ENCODE results near the gene NYAP1. TPM values are rescaled to one million over a fixed set of nuclear protein-coding genes. Genes with fewer than 3 reads are reported as not detected.

The NYAP1 gene
- polyA plus RNA-seq, 3 donors from 2014 or later, result not detected

GRCh38 chr7:100467638-100468373 is 15.9 kb upstream of the NYAP1 start:
- H3K4me1 Mint-ChIP-seq, result peaks cover 0 to 7% of the 10 kb centered on the region in 2 donors
- H3K27me3 Mint-ChIP-seq (ENCODE audit: low read depth in 3 of 3), result peaks cover 0 to 4% (median 0%) of the 10 kb centered on the region in 3 donors
- no peaks in the 10 kb centered on the region for H3K9me3 Mint-ChIP-seq
- H3K4me3 Mint-ChIP-seq, result no peak overlapping the region
- DNase-seq, result no peak
- H3K27ac Mint-ChIP-seq, result no peak overlapping the region
- peaks cover 0 to 6% (median 0%) of the 10 kb centered on the region in 3 donors for H3K36me3 Mint-ChIP-seq

- Mint-ChIP-seq H3K27me3 (ENCODE audit: low read depth in 3 of 3) (no peaks in the 10 kb centered on the region), H3K9me3 (no peaks in the 10 kb centered on the region), H3K4me3 (no peak overlapping the region), H3K27ac (peak overlapping the region in 5 of 6 donors; percentile 7 to 55 (median 46)), H3K4me1 (peaks cover 11 to 16% of the 10 kb centered on the region in 2 donors), H3K36me3 (peaks cover 0 to 6% (median 0%) of the 10 kb centered on the region in 3 donors)
- DNase-seq, result peak; percentile 75 to 80 (median 76)
Measured at GRCh38 chr7:100469227-100470044, 14.3 kb upstream of the NYAP1 start.

GRCh38 chr7:100471021-100471420 is 12.7 kb upstream of the NYAP1 start:
- Mint-ChIP-seq H3K36me3 (no peaks in the 10 kb centered on the region), H3K4me1 (peaks cover 26 to 29% of the 10 kb centered on the region in 2 donors), H3K9me3 (peaks cover 0 to 2% (median 0%) of the 10 kb centered on the region in 6 donors), H3K27ac (peak overlapping the region in 3 of 6 donors; percentile 37 to 59 (median 51)), H3K4me3 (no peak overlapping the region), H3K27me3 (ENCODE audit: low read depth in 3 of 3) (peaks cover 0 to 2% (median 2%) of the 10 kb centered on the region in 3 donors)
- DNase-seq, result no peak

GRCh38 chr7:100472121-100472851 is 11.4 kb upstream of the NYAP1 start:
- Mint-ChIP-seq H3K4me3 (no peak overlapping the region), H3K9me3 (peaks cover 0 to 2% (median 0%) of the 10 kb centered on the region in 6 donors), H3K27me3 (ENCODE audit: low read depth in 3 of 3) (peaks cover 4 to 11% (median 9%) of the 10 kb centered on the region in 3 donors), H3K36me3 (peaks cover 0 to 4% (median 4%) of the 10 kb centered on the region in 3 donors), H3K27ac (peak overlapping the region in 3 of 6 donors; percentile 35 to 75 (median 45)), H3K4me1 (peaks cover 39 to 41% of the 10 kb centered on the region in 2 donors)
- DNase-seq, result no peak

GRCh38 chr7:100472854-100473499 is 10.8 kb upstream of the NYAP1 start:
- H3K27me3 Mint-ChIP-seq (ENCODE audit: low read depth in 3 of 3), result peaks cover 6 to 15% (median 12%) of the 10 kb centered on the region in 3 donors
- H3K9me3 Mint-ChIP-seq, result peaks cover 0 to 2% (median 0%) of the 10 kb centered on the region in 6 donors
- no peak overlapping the region for H3K4me3 Mint-ChIP-seq
- DNase-seq, result no peak
- H3K4me1 Mint-ChIP-seq, result peaks cover 39 to 42% of the 10 kb centered on the region in 2 donors
- peak overlapping the region in 4 of 6 donors; percentile 35 to 72 (median 60) for H3K27ac Mint-ChIP-seq
- H3K36me3 Mint-ChIP-seq, result peaks cover 0 to 4% (median 4%) of the 10 kb centered on the region in 3 donors

- peaks cover 43 to 44% of the 10 kb centered on the region in 2 donors for H3K4me1 Mint-ChIP-seq
- DNase-seq, result no peak
- H3K27me3 Mint-ChIP-seq (ENCODE audit: low read depth in 3 of 3), result peaks cover 14 to 29% (median 21%) of the 10 kb centered on the region in 3 donors
- peak overlapping the region; percentile 80 to 100 (median 97) for H3K4me3 Mint-ChIP-seq
- peaks cover 0 to 8% (median 8%) of the 10 kb centered on the region in 3 donors for H3K36me3 Mint-ChIP-seq
- peak overlapping the region in 5 of 6 donors; percentile 76 to 86 (median 85) for H3K27ac Mint-ChIP-seq
- peaks cover 0 to 2% (median 0%) of the 10 kb centered on the region in 6 donors for H3K9me3 Mint-ChIP-seq
Measured at GRCh38 chr7:100475549-100475948, 8.2 kb upstream of the NYAP1 start.

GRCh38 chr7:100476101-100476780 is 7.5 kb upstream of the NYAP1 start:
- Mint-ChIP-seq H3K36me3 (peaks cover 0 to 8% (median 8%) of the 10 kb centered on the region in 3 donors), H3K4me1 (peaks cover 43 to 44% of the 10 kb centered on the region in 2 donors)
- DNase-seq, result no peak

GRCh38 chr7:100476903-100477870 is 6.5 kb upstream of the NYAP1 start:
- Mint-ChIP-seq H3K4me1 (peaks cover 44 to 46% of the 10 kb centered on the region in 2 donors), H3K36me3 (peaks cover 0 to 8% (median 8%) of the 10 kb centered on the region in 3 donors), H3K27ac (peak overlapping the region; percentile 70 to 99 (median 91)), H3K9me3 (peaks cover 0 to 2% (median 0%) of the 10 kb centered on the region in 6 donors), H3K4me3 (peak overlapping the region; percentile 80 to 100 (median 97)), H3K27me3 (ENCODE audit: low read depth in 3 of 3) (peaks cover 14 to 29% (median 21%) of the 10 kb centered on the region in 3 donors)
- DNase-seq, result peak in 1 of 3 donors; percentile 32

More at GRCh38 chr7:100476101-100476780, 7.5 kb upstream of the NYAP1 start:
- Mint-ChIP-seq H3K9me3 (peaks cover 0 to 2% (median 0%) of the 10 kb centered on the region in 6 donors), H3K27me3 (ENCODE audit: low read depth in 3 of 3) (peaks cover 14 to 29% (median 21%) of the 10 kb centered on the region in 3 donors), H3K4me3 (peak overlapping the region; percentile 80 to 100 (median 97)), H3K27ac (peak overlapping the region; percentile 76 to 99 (median 91))

- peak overlapping the region; percentile 89 to 99 (median 96) for H3K27ac Mint-ChIP-seq
- H3K36me3 Mint-ChIP-seq, result peaks cover 0 to 8% (median 8%) of the 10 kb centered on the region in 3 donors
- H3K9me3 Mint-ChIP-seq, result peaks cover 0 to 2% (median 0%) of the 10 kb centered on the region in 6 donors
- no peak for DNase-seq
- peaks cover 49 to 50% of the 10 kb centered on the region in 2 donors for H3K4me1 Mint-ChIP-seq
- peak overlapping the region; percentile 99 to 100 (median 100) for H3K4me3 Mint-ChIP-seq
- peaks cover 14 to 31% (median 21%) of the 10 kb centered on the region in 3 donors for H3K27me3 Mint-ChIP-seq (ENCODE audit: low read depth in 3 of 3)
Measured at GRCh38 chr7:100477871-100478267, 5.9 kb upstream of the NYAP1 start.

- Mint-ChIP-seq H3K9me3 (peaks cover 0 to 2% (median 0%) of the 10 kb centered on the region in 6 donors), H3K4me3 (peak within 1 kb of the TSS; percentile 99 to 100 (median 100)), H3K36me3 (peaks cover 0 to 8% (median 8%) of the 10 kb centered on the region in 3 donors), H3K27ac (peak within 1 kb of the TSS; percentile 89 to 99 (median 96)), H3K4me1 (peaks cover 43 to 44% of the 10 kb centered on the region in 2 donors), H3K27me3 (ENCODE audit: low read depth in 3 of 3) (peaks cover 14 to 31% (median 21%) of the 10 kb centered on the region in 3 donors)
- DNase-seq, result peak; percentile 88 to 91 (median 89)
Measured at GRCh38 chr7:100478958-100479660, 4.6 kb upstream of the NYAP1 start, which contains the start of gene TSC22D4. Gene TSC22D4, minus strand, starts transcription at chr7:100479214. Its CDS starts 1,176 bp downstream, at chr7:100478038.
